Panc1 (cell line): ENCODE data around the gene CALCB. TPM values are rescaled to one million over a fixed set of nuclear protein-coding genes. Genes with fewer than 3 reads are reported as not detected.

Experiments used
- ATAC-seq: fragments of 200-7000 bp; cut with Tn5 transposase; 2 replicates; pipeline ENCODE4 v1.9.1; 2020; ENCODE audit warnings: mild to moderate bottlenecking, moderate library complexity
- BruUV-seq: library from RNA; stranded (reverse); fragments of 400-500 nt; replicated peaks from 2 replicates; lab custom pipeline; 2021; lab: Mats Ljungman, UMichigan
- CTCF ChIA-PET: fragments of 300-600 bp; sonication (Branson Sonifier 250); formaldehyde crosslinking; loops from one replicate; lab custom pipeline; 2022; ENCODE audit warnings: antibody characterized with exemption; lab: Charles Lee
- POLR2A ChIA-PET: fragments of 300-600 bp; sonication (Branson Sonifier 250); formaldehyde crosslinking; loops from one replicate; lab custom pipeline; 2022; ENCODE audit warnings: antibody characterized with exemption; lab: Charles Lee
- DNase-seq: peaks from one replicate; pipeline ENCODE4 v3.0.0-alpha.2; 2010; ENCODE audit warnings: low read depth, low spot score
- H3K27ac ChIP-seq: 2 replicates; pipeline ENCODE4 v1.5.1; 2011; ENCODE audit warnings: mild to moderate bottlenecking, low read length, inconsistent platforms
- H3K27me3 ChIP-seq: fragments of 200-500 bp; sonication (Bioruptor generic); 2 replicates; pipeline ENCODE4 v1.6.0; 2014; ENCODE audit warnings: low read length, inconsistent platforms; ENCODE audit not compliant: control insufficient read depth, insufficient read depth
- H3K36me3 ChIP-seq: fragments of 200-500 bp; sonication (Bioruptor generic); 2 replicates; pipeline ENCODE4 v1.5.1; 2014; ENCODE audit warnings: inconsistent platforms, mild to moderate bottlenecking, low read length, moderate library complexity; ENCODE audit not compliant: control insufficient read depth, insufficient read depth
- H3K4me1 ChIP-seq: 2 replicates; pipeline ENCODE4 v1.5.1; 2011; ENCODE audit warnings: inconsistent platforms, mild to moderate bottlenecking, low read length, moderate library complexity; ENCODE audit not compliant: control insufficient read depth, insufficient read depth
- H3K4me3 ChIP-seq, 2 experiments: 2 replicates each; pipeline ENCODE4 v1.5.1; 2011 to 2012; ENCODE audit warnings: low read depth in 2 of 2, low read length in 2 of 2, mild to moderate bottlenecking in 2 of 2, inconsistent platforms in 1 of 2, moderate library complexity in 1 of 2
- H3K9me3 ChIP-seq: fragments of 200-500 bp; sonication (Bioruptor generic); 2 replicates; pipeline ENCODE4 v1.5.1; 2014; ENCODE audit warnings: low read depth, mild to moderate bottlenecking, inconsistent platforms, low read length, moderate library complexity; ENCODE audit not compliant: control insufficient read depth, insufficient read depth
- CTCF ChIP-seq: fragments of 450-650 bp; IDR thresholded peaks from 2 replicates; pipeline ENCODE4 v1.5.1; 2017; ENCODE audit warnings: mild to moderate bottlenecking
- POLR2AphosphoS5 ChIP-seq: IDR thresholded peaks from 2 replicates; pipeline ENCODE4 v1.6.1; 2012; ENCODE audit warnings: mild to moderate bottlenecking, low read depth, low read length, moderate library complexity
- REST ChIP-seq, 2 experiments: IDR thresholded peaks; 2 replicates each; pipeline ENCODE4 v1.6.1; 2011 to 2012; ENCODE audit warnings: low read depth in 2 of 2, control low read depth in 1 of 2, low read length in 1 of 2, mild to moderate bottlenecking in 1 of 2, moderate library complexity in 1 of 2; ENCODE audit not compliant: insufficient read depth in 1 of 2
- SIN3A ChIP-seq: IDR thresholded peaks from 2 replicates; pipeline ENCODE4 v1.6.1; 2012; ENCODE audit warnings: low read depth, mild to moderate bottlenecking, low read length, moderate library complexity, borderline replicate concordance; ENCODE audit not compliant: insufficient read depth
- TCF7L2 ChIP-seq: IDR thresholded peaks from 2 replicates; pipeline ENCODE4 v1.6.1; 2011; ENCODE audit warnings: mild to moderate bottlenecking, low read depth, low read length, inconsistent platforms
- in situ Hi-C: cut with HindIII; loops from 2 replicates; pipeline ENCODE4 v1.10.0; 2016; ENCODE audit warnings: low sequenced_read_pairs, low pct_unique_long_range_greater_than_20kb
- intact Hi-C: fragments of 100-400 bp; cut with micrococcal nuclease; formaldehyde crosslinking; loops from one replicate; pipeline ENCODE4 v1.10.0; 2022; ENCODE audit not compliant: unreplicated experiment
- total RNA-seq: library from RNA; stranded (reverse); gene quantifications from one replicate; pipeline ENCODE4 v1.2.1, GENCODE V29; 2021; ENCODE audit not compliant: unreplicated experiment

Gene CALCB
- total RNA-seq, 1 experiment from 2014 or later, result not detected

- Histone ChIP-seq H3K4me3 (no peak overlapping the region), H3K27me3 (peaks cover 4% of the 10 kb centered on the region; the same call in 1 of the 2 replicates), H3K36me3 (no peaks in the 10 kb centered on the region), H3K27ac (no peak overlapping the region), H3K9me3 (no peaks in the 10 kb centered on the region), H3K4me1 (no peaks in the 10 kb centered on the region)
- no TSS peak for BruUV-seq
- intact Hi-C loops (no loop called here), in situ Hi-C loops (no loop called here)
- ChIA-PET CTCF (interaction anchor here (0.7 kb wide), 1 partner anchor 133 kb away, joined by 3 read pairs; no protein-coding TSS in a partner anchor), POLR2A (no interaction called here)
- no peak for ATAC-seq
- no peak for DNase-seq
- TF ChIP-seq TCF7L2 (no peak), SIN3A (no peak), REST (IDR thresholded peaks at IDR 0.05; ENCODE audit: insufficient read depth in 1 of 2, low read depth in 2 of 2, low read length in 1 of 2) (no peak), POLR2AphosphoS5 (no peak), CTCF (no peak)
Observed at GRCh38 chr11:15108592-15109130, 35.3 kb downstream of the CALCB start.

GRCh38 chr11:15109602-15110001 lies 36.2 kb downstream of the CALCB start:
- ChIA-PET CTCF (no interaction called here), POLR2A (no interaction called here)
- H3K4me3 ChIP-seq, result no peak overlapping the region
- DNase-seq (no peak), ATAC-seq (no peak)
- no peak overlapping the region for H3K27ac ChIP-seq
- H3K4me1 ChIP-seq, result no peaks in the 10 kb centered on the region
- no TSS peak for BruUV-seq
- intact Hi-C loops, result no loop called here
- H3K36me3 ChIP-seq, result no peaks in the 10 kb centered on the region
- no peaks in the 10 kb centered on the region for H3K9me3 ChIP-seq
- H3K27me3 ChIP-seq, result peaks cover 5% of the 10 kb centered on the region; the same call in 1 of the 2 replicates
- in situ Hi-C loops, result no loop called here
- TF ChIP-seq TCF7L2 (no peak), REST (IDR thresholded peaks at IDR 0.05; ENCODE audit: insufficient read depth in 1 of 2, low read depth in 2 of 2, low read length in 1 of 2) (no peak), POLR2AphosphoS5 (no peak)
